DOHH2 (cell line): Measurements from ENCODE around the gene BRPF3.

Experiments used
- H3F3A ChIP-seq: fragments of 200-600 bp; sonication (generic), shearing (Covaris generic); 2 replicates; pipeline ENCODE4 v1.6.0; 2016; ENCODE audit warnings: antibody characterized with exemption, mild to moderate bottlenecking; ENCODE audit not compliant: control insufficient read depth, insufficient read depth
- H3K27ac ChIP-seq: fragments of 200-600 bp; sonication (generic); 2 replicates; pipeline ENCODE4 v1.5.1; 2014; ENCODE audit warnings: low read depth, mild to moderate bottlenecking, low read length, moderate library complexity
- H3K27me3 ChIP-seq: fragments of 200-600 bp; sonication (generic); 2 replicates; pipeline ENCODE4 v1.6.1; 2014; ENCODE audit warnings: mild to moderate bottlenecking, low read length, mixed read lengths; ENCODE audit not compliant: control insufficient read depth
- H3K36me3 ChIP-seq: fragments of 200-600 bp; sonication (generic); 2 replicates; pipeline ENCODE4 v1.6.1; 2014; ENCODE audit warnings: mild to moderate bottlenecking, low read length, moderate library complexity, mixed read lengths; ENCODE audit not compliant: control insufficient read depth
- H3K4me1 ChIP-seq: fragments of 200-600 bp; sonication (generic); 2 replicates; pipeline ENCODE4 v1.6.1; 2014; ENCODE audit warnings: mild to moderate bottlenecking, low read length, mixed read lengths; ENCODE audit not compliant: control insufficient read depth
- H3K4me2 ChIP-seq: fragments of 200-600 bp; sonication (generic); 2 replicates; pipeline ENCODE4 v1.6.0; 2014; ENCODE audit warnings: mild to moderate bottlenecking, low read length, moderate library complexity
- H3K4me3 ChIP-seq: fragments of 200-600 bp; sonication (generic); 2 replicates; pipeline ENCODE4 v1.5.1; 2014; ENCODE audit warnings: mild to moderate bottlenecking, low read length, mixed read lengths
- H3K79me2 ChIP-seq: fragments of 200-600 bp; sonication (generic); 2 replicates; pipeline ENCODE4 v1.6.1; 2014; ENCODE audit warnings: mild to moderate bottlenecking, low read length, mixed read lengths; ENCODE audit not compliant: control insufficient read depth
- H3K9me2 ChIP-seq: fragments of 200-600 bp; sonication (generic); replicated peaks from 2 replicates; pipeline ENCODE4 v1.6.1; 2014; ENCODE audit warnings: mild to moderate bottlenecking, low read length, mixed read lengths; ENCODE audit not compliant: control insufficient read depth
- H3K9me3 ChIP-seq: fragments of 200-600 bp; sonication (generic); 2 replicates; pipeline ENCODE4 v1.6.1; 2014; ENCODE audit warnings: antibody characterized with exemption, low read length, mixed read lengths; ENCODE audit not compliant: control insufficient read depth, insufficient read depth
- H4K20me1 ChIP-seq: fragments of 200-600 bp; sonication (generic); 2 replicates; pipeline ENCODE4 v1.6.0; 2014; ENCODE audit warnings: low read depth, mild to moderate bottlenecking, antibody characterized with exemption, low read length, moderate library complexity; ENCODE audit not compliant: control insufficient read depth, insufficient read depth
- EZH2phosphoT487 ChIP-seq: fragments of 200-600 bp; sonication (generic); IDR thresholded peaks from 2 replicates; pipeline ENCODE4 v1.6.1; 2017; ENCODE audit warnings: borderline replicate concordance, mild to moderate bottlenecking, antibody characterized with exemption, low read length, moderate library complexity, mixed read lengths
- TF ChIP-seq, protein P1 (sequence below): fragments of 200-600 bp; sonication (generic); IDR thresholded peaks from one replicate; pipeline ENCODE4 v1.5.1; 2014; ENCODE audit warnings: antibody characterized with exemption, mild to moderate bottlenecking, low read depth, low read length; ENCODE audit not compliant: poor library complexity, severe bottlenecking

The BRPF3 gene

DNA sequence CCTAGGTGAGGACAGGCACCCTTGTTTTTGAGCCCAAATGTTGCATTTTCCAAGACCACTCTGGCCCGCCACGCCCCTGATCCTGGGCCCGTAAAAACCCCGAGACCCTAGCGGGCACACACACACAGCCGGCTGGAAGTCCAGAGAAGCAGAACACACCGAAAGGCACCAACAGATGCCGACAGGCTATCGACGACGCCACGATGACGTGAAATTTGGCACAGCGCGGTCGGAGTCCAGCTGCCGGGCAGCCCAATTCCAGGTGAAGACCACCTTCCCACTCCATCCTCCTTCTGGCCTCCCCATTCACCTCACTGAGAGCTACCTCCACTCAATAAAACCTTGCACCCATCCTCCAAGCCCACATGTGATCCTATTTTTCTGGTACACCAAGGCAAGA lies 39.3 kb downstream of the BRPF3 start:
- H3K4me1 ChIP-seq: no peaks in the 10 kb centered on the region
- H3F3A ChIP-seq: no peaks in the 10 kb centered on the region
- H3K27me3 ChIP-seq: no peaks in the 10 kb centered on the region
- no peak overlapping the region for H3K4me3 ChIP-seq
- H3K9me2 ChIP-seq: no peaks in the 10 kb centered on the region
- no peak overlapping the region for H3K27ac ChIP-seq
- H3K9me3 ChIP-seq: no peaks in the 10 kb centered on the region
- TF ChIP-seq EZH2phosphoT487: no peak
- TF ChIP-seq, protein P1, sequence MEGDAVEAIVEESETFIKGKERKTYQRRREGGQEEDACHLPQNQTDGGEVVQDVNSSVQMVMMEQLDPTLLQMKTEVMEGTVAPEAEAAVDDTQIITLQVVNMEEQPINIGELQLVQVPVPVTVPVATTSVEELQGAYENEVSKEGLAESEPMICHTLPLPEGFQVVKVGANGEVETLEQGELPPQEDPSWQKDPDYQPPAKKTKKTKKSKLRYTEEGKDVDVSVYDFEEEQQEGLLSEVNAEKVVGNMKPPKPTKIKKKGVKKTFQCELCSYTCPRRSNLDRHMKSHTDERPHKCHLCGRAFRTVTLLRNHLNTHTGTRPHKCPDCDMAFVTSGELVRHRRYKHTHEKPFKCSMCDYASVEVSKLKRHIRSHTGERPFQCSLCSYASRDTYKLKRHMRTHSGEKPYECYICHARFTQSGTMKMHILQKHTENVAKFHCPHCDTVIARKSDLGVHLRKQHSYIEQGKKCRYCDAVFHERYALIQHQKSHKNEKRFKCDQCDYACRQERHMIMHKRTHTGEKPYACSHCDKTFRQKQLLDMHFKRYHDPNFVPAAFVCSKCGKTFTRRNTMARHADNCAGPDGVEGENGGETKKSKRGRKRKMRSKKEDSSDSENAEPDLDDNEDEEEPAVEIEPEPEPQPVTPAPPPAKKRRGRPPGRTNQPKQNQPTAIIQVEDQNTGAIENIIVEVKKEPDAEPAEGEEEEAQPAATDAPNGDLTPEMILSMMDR: no peak
- no peaks in the 10 kb centered on the region for H4K20me1 ChIP-seq
- H3K4me2 ChIP-seq: no peak overlapping the region
- H3K36me3 ChIP-seq: peaks cover 3% of the 10 kb centered on the region; the same call in 1 of the 2 replicates
- H3K79me2 ChIP-seq: no peaks in the 10 kb centered on the region

DNA sequence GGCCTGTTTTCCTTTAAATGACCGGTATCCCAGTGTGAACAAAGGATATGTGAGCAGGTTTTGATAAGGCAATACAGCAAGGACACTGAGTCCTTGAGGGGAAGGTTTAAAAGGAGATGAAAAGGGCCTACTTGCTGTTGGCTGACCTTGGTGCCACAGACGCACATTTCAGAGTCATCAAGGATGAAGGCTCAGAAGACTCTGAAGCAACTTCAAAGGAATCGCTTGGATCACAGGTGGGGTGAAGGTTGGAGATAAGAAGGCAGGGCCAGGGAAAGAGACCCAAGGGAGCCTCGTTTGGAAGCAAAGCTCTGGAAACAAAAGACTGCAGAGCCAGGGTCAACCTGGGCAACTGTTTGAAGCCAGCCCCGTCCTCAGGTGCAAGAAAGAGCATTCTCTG lies 43.2 kb downstream of the BRPF3 start:
- Histone ChIP-seq H3K9me2 (no peaks in the 10 kb centered on the region), H3K4me3 (no peak overlapping the region), H3F3A (peaks cover 6% of the 10 kb centered on the region; the same call in 1 of the 2 replicates), H3K4me2 (no peak overlapping the region), H3K9me3 (no peaks in the 10 kb centered on the region), H4K20me1 (no peaks in the 10 kb centered on the region), H3K27me3 (peaks cover 7% of the 10 kb centered on the region), H3K27ac (no peak overlapping the region), H3K79me2 (no peaks in the 10 kb centered on the region), H3K36me3 (no peaks in the 10 kb centered on the region), H3K4me1 (peaks cover 38% of the 10 kb centered on the region)
- TF ChIP-seq, protein P1: no peak
- TF ChIP-seq EZH2phosphoT487: no peak

DNA sequence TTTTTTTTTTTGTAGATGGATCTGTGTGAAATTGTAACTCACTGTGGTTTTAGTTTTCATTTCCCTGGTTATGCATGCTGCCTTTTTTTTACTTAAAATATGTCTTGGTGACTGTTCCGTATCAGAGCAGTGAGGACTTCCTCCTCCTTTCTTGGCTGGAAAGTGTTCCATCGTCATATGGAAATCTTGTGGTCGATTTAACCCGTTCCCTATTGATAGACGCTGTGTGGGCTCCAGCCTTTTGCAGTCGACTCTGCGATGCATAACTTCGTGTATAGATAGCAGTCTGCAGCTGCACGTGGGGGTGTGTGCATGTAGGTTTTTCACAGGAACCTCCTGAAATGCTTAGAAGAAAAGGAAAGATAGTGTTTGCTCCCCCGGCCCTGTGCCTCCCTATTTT lies 45.2 kb downstream of the BRPF3 start:
- H3K4me3 ChIP-seq: peak overlapping the region; percentile 50
- H3K4me1 ChIP-seq: peaks cover 54% of the 10 kb centered on the region

More for the DNA sequence above, 45.2 kb downstream of the BRPF3 start:
- no peaks in the 10 kb centered on the region for H3K36me3 ChIP-seq
- no peaks in the 10 kb centered on the region for H3K79me2 ChIP-seq
- H3K27ac ChIP-seq: peak overlapping the region; percentile 62
- no peaks in the 10 kb centered on the region for H3K9me2 ChIP-seq
- H3K9me3 ChIP-seq: no peaks in the 10 kb centered on the region
- TF ChIP-seq, protein P1: no peak
- no peak for TF ChIP-seq EZH2phosphoT487
- H3K27me3 ChIP-seq: peaks cover 7% of the 10 kb centered on the region
- H3K4me2 ChIP-seq: peak overlapping the region; percentile 67
- H3F3A ChIP-seq: peaks cover 6% of the 10 kb centered on the region; the same call in 1 of the 2 replicates
- H4K20me1 ChIP-seq: no peaks in the 10 kb centered on the region
